Common myeloid progenitor, CD34-positive (primary cell): Measurements from ENCODE around the gene CEMP1. TPM values are rescaled to one million over a fixed set of nuclear protein-coding genes. Genes with fewer than 3 reads are reported as not detected.
"Not testable (repeated sequence)": the region's sequence is repeated elsewhere in the genome, so short reads cannot be mapped to it uniquely, and the experiment has no call there.

Experiments used
- CTCF ChIA-PET: fragments of 350-600 bp; sonication (Branson Sonifier 250); formaldehyde crosslinking; loops from one replicate; lab custom pipeline; 2021; ENCODE audit warnings: antibody characterized with exemption; lab: Charles Lee
- POLR2A ChIA-PET: fragments of 350-600 bp; sonication (Branson Sonifier 250); formaldehyde crosslinking; loops from one replicate; lab custom pipeline; 2021; ENCODE audit warnings: antibody characterized with exemption; lab: Charles Lee
- DNase-seq, 3 donors: peaks; one replicate each; pipeline versions ENCODE4 v3.0.0 to v3.0.0-alpha.2; 2013
- H3K27ac ChIP-seq, 2 experiments: 1 replicate in 1 of 2; 2 replicates in 1 of 2; pipeline ENCODE4 v1.7.0; 2013; ENCODE audit warnings: inconsistent platforms in 2 of 2, low read length in 2 of 2, mild to moderate bottlenecking in 2 of 2, low read depth in 1 of 2, moderate library complexity in 1 of 2; ENCODE audit not compliant: severe bottlenecking in 2 of 2, insufficient read depth in 1 of 2, poor library complexity in 1 of 2
- H3K27me3 ChIP-seq, 5 experiments: replicated peaks in 2 of 5; 1 replicate in 3 of 5; 2 replicates in 2 of 5; pipeline versions ENCODE4 v1.6.1 to v1.7.0; 2013; ENCODE audit warnings: low read length in 4 of 5, mild to moderate bottlenecking in 2 of 5, moderate library complexity in 2 of 5, inconsistent platforms in 1 of 5; ENCODE audit not compliant: insufficient read depth in 5 of 5, control insufficient read depth in 4 of 5
- H3K36me3 ChIP-seq, 4 experiments: 1 replicate in 2 of 4; 2 replicates in 2 of 4; pipeline versions ENCODE4 v1.6.1 to v1.7.0; 2013; ENCODE audit warnings: low read length in 3 of 4, control low read depth in 1 of 4, mild to moderate bottlenecking in 1 of 4; ENCODE audit not compliant: control insufficient read depth in 4 of 4, insufficient read depth in 4 of 4
- H3K4me1 ChIP-seq, 4 experiments: 1 replicate in 3 of 4; 2 replicates in 1 of 4; pipeline versions ENCODE4 v1.6.1 to v1.7.1; 2013; ENCODE audit warnings: low read length in 3 of 4, mild to moderate bottlenecking in 3 of 4, control low read depth in 1 of 4, inconsistent platforms in 1 of 4, moderate library complexity in 1 of 4; ENCODE audit not compliant: control insufficient read depth in 4 of 4, insufficient read depth in 4 of 4; ENCODE audit errors: control extremely low read depth in 1 of 4
- H3K4me3 ChIP-seq, 7 experiments: 1 replicate in 4 of 7; 2 replicates in 3 of 7; pipeline versions ENCODE4 v1.5.1 to v1.7.0; 2013; ENCODE audit warnings: mild to moderate bottlenecking in 7 of 7, low read length in 6 of 7, moderate library complexity in 6 of 7, inconsistent platforms in 2 of 7, low read depth in 2 of 7, control low read depth in 1 of 7; ENCODE audit not compliant: insufficient read depth in 4 of 7, control insufficient read depth in 1 of 7; ENCODE audit errors: extremely low read depth in 1 of 7
- H3K9me3 ChIP-seq, 5 experiments: 1 replicate in 4 of 5; 2 replicates in 1 of 5; pipeline versions ENCODE4 v1.6.1 to v1.7.1; 2013; ENCODE audit warnings: low read length in 4 of 5, mild to moderate bottlenecking in 2 of 5, inconsistent platforms in 1 of 5, low read depth in 1 of 5, moderate library complexity in 1 of 5; ENCODE audit not compliant: control insufficient read depth in 4 of 5, insufficient read depth in 2 of 5; ENCODE audit errors: control extremely low read depth in 1 of 5
- WGBS: methylation state at CpG from one replicate; pipeline ENCODE4 v1.1.5; 2013; ENCODE audit not compliant: insufficient coverage; 5-methylcytosine and 5-hydroxymethylcytosine counted together
- polyA plus RNA-seq: library from polyadenylated mRNA; unstranded; fragments of 120-200 nt; gene quantifications from one replicate; pipeline ENCODE4 v1.2.1, GENCODE V29; 2013

The CEMP1 gene, protein sequence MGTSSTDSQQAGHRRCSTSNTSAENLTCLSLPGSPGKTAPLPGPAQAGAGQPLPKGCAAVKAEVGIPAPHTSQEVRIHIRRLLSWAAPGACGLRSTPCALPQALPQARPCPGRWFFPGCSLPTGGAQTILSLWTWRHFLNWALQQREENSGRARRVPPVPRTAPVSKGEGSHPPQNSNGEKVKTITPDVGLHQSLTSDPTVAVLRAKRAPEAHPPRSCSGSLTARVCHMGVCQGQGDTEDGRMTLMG
- polyA plus RNA-seq = 2.8 TPM

DNA sequence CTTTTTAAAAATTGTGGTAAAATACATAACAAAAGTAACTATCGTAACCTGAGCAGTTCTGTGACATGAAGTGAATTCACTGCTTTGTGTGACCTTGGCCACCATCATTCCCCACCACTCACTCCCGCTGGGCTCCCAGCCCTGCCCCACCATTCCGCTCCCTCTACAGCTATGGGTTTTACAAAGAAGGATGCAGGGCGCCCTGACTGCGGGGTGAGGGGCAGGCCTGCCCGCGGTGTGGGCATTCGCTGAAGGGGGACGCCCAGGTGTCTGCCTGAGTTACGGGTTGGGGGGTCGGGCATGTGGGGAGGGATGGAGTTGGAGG is at the start of gene CEMP1:
CEMP1 (minus strand) TSS at position 38 of the 325 bp plus-strand sequence. CDS start 335 bp downstream, outside the sequence.
- peaks cover 0 to 18% (median 16%) of the 10 kb centered on the region in 4 experiments for H3K4me1 ChIP-seq
- 0% methylated on average over 4 of the region's 11 CpGs for WGBS
- H3K27me3 ChIP-seq = no peaks in the 10 kb centered on the region
- peak within 1 kb of the TSS in 1 of 2 experiments; percentile 76 for H3K27ac ChIP-seq
- H3K9me3 ChIP-seq = no peaks in the 10 kb centered on the region
- CTCF ChIA-PET = interaction anchor here (1.2 to 1.4 kb wide), 2 partner anchors 11 to 24 kb away, joined by 3 to 7 read pairs; partner anchors contain the start of gene AMDHD2
- peak within 1 kb of the TSS; percentile 50 to 81 (median 73) for H3K4me3 ChIP-seq
- DNase-seq = no peak
- H3K36me3 ChIP-seq = peaks cover 0 to 36% (median 24%) of the 10 kb centered on the region in 4 experiments
- POLR2A ChIA-PET = interaction anchor here (0.6 to 2.8 kb wide), 4 partner anchors 12 to 24 kb away, joined by 3 to 24 read pairs (median 4); partner anchors contain the start of genes AMDHD2 and ATP6V0C

DNA sequence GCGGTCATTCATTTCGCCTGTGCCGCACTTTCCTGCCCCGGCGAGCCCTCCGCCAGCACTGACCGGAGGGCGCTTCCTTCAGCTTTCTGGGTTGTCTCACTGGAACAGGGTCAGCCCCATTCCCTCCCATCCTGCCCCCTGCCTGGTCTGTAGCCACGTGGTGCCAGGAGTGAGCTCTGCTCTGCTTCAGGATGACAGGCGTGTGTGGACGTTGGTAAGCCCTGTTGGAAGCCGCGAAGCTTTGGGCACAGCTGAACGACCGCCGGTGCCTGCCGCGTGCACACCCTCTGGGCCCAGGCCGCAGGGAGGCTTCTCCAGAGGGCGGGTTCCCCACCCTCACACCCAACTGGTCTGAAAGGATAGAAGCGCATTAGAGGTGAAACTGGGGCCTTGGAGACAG is 49.6 kb upstream of the CEMP1 start:
- H3K4me1 ChIP-seq, DNase-seq, POLR2A ChIA-PET, H3K4me3 ChIP-seq, H3K27ac ChIP-seq, H3K27me3 ChIP-seq, CTCF ChIA-PET, H3K9me3 ChIP-seq: not testable (repeated sequence)
- peaks cover 0 to 13% (median 9%) of the 10 kb centered on the region in 4 experiments for H3K36me3 ChIP-seq
- no CpG with 5 or more reads among the region's 21 CpGs for WGBS

DNA sequence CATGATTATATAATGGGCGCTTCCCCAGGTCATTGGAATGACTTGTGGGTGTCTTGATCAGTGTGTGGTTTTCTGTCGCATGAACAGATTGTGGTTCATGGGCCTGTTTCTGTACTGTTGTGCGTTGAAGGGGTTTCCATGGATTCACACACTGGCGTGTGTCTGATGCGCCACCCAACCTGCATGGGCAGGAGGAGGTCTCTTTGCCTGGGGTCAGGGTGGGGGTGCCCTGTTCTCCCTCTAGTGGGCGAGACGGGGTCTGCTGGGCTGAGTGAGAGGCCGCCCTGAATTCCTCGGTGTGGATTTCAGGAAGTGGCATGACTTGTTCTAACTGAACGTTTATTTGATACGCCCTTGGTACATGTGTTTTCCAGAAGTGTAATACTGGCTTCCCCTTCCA is 48.9 kb upstream of the CEMP1 start:
- H3K36me3 ChIP-seq, CTCF ChIA-PET, H3K9me3 ChIP-seq, H3K4me3 ChIP-seq, H3K4me1 ChIP-seq, H3K27ac ChIP-seq, H3K27me3 ChIP-seq, POLR2A ChIA-PET: not testable (repeated sequence)
- peak; percentile 81 to 92 (median 90) for DNase-seq
- WGBS = no CpG with 5 or more reads among the region's 11 CpGs

DNA sequence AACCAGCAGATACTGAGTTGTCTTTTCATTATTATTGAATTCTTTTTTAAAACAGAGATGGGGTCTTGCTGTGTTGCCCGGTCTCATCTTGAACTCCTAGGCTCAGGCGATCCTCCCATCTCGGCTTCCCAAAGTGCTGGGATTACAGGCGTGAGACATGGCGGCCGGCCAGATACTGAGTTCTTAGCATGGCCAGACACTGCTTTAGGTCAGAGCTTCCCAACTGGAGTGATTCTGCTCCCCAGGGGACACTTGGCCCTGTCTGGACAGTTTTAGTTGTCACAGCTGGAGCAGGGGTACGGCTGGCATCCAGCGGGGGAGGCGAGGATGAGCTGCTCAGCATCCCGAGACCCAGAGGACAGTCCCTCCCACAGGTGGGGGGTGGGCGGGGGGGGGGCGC is 47.7 kb upstream of the CEMP1 start:
- WGBS = no CpG with 5 or more reads among the region's 12 CpGs
- CTCF ChIA-PET, POLR2A ChIA-PET, H3K27me3 ChIP-seq, H3K4me3 ChIP-seq, DNase-seq, H3K4me1 ChIP-seq, H3K27ac ChIP-seq, H3K9me3 ChIP-seq, H3K36me3 ChIP-seq: not testable (repeated sequence)

DNA sequence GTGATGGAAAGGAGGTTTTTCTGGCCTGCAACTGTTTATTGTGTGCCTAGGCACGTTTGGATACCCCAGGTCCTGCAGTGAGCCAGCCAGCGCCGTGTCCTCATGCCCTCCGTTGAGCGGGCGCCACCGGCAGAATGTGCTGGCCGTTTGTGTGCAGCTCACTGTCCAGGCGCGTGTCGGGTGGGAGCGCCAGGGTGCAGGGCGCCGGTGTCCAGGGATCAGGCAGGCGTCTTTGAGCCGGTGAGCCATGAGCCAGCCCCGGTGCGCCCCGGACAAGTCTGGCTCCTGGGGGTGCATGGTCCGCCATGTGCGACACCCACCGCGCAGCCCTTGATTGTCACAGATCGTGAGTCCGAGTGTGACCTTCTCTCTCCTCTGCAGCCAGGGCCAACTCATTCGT is 45.8 kb upstream of the CEMP1 start:
- POLR2A ChIA-PET, H3K4me1 ChIP-seq, H3K4me3 ChIP-seq, CTCF ChIA-PET, H3K27ac ChIP-seq, H3K27me3 ChIP-seq, H3K9me3 ChIP-seq, H3K36me3 ChIP-seq, DNase-seq: not testable (repeated sequence)
- no CpG with 5 or more reads among the region's 26 CpGs for WGBS

DNA sequence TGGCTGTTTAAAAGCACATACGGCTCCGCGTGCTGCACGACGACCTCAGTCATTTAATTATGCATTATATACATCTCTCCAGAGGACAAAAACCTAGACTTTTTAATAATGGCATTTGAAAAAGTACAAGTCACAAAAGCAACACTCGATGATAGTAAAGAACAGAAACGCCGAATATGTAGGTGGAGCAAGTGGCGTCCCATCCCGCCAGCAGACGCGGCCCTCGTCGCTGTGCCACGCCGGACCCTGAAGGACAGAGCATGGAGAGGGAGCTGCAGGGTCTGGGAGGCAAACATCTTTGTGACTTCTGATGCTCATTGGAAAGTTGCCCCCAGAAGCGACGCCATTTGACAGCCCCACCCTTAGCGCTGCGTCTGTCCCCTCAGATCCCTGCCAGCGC is 44.6 kb upstream of the CEMP1 start:
- POLR2A ChIA-PET, H3K4me3 ChIP-seq, H3K36me3 ChIP-seq, H3K9me3 ChIP-seq, DNase-seq, CTCF ChIA-PET, H3K27me3 ChIP-seq, H3K27ac ChIP-seq, H3K4me1 ChIP-seq: not testable (repeated sequence)
- WGBS = no CpG with 5 or more reads among the region's 21 CpGs

DNA sequence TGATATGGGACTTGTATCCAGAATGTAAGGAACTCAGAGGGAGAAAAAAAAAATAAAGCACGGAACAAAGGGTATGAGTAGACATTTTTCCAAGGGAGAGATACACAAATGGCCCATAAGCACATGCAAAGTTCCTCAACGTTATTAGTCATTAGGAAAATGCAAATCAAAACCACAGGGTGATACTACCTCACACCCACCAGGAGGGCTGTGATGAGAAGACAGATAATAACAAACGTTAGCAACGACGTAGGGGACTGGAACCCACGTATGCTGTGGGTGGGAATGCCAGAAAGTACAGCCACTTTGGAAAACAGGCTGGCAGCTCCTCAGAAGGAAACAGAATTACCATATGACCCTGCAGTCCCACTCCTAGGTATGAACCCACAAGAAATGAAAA is 41.5 kb upstream of the CEMP1 start:
- POLR2A ChIA-PET, H3K9me3 ChIP-seq: not testable (repeated sequence)
- WGBS = no CpG with 5 or more reads among the region's 6 CpGs

More for the DNA sequence above, 41.5 kb upstream of the CEMP1 start:
- H3K4me3 ChIP-seq, H3K4me1 ChIP-seq, H3K27me3 ChIP-seq, H3K36me3 ChIP-seq, DNase-seq, H3K27ac ChIP-seq, CTCF ChIA-PET: not testable (repeated sequence)
